Nephron progenitor cell (in vitro differentiated cells): ENCODE results near the gene PARP15.

Source experiments
- DNase-seq: peaks from one replicate; pipeline ENCODE4 v3.0.0; 2021
- H3K27ac Mint-ChIP-seq: 2 replicates; pipeline ENCODE4 v1.8.0; 2021; ENCODE audit warnings: mild to moderate bottlenecking, moderate library complexity, mixed read lengths
- H3K27me3 Mint-ChIP-seq: 2 replicates; pipeline ENCODE4 v1.8.0; 2021; ENCODE audit warnings: mild to moderate bottlenecking, low read depth, mixed read lengths; ENCODE audit not compliant: poor library complexity
- H3K36me3 Mint-ChIP-seq: 2 replicates; pipeline ENCODE4 v1.8.0; 2021; ENCODE audit warnings: low read depth, mixed read lengths
- H3K4me1 Mint-ChIP-seq: 2 replicates; pipeline ENCODE4 v1.8.0; 2021; ENCODE audit warnings: mixed read lengths
- H3K4me3 Mint-ChIP-seq: 2 replicates; pipeline ENCODE4 v1.8.0; 2021; ENCODE audit warnings: mild to moderate bottlenecking, moderate library complexity, mixed read lengths
- H3K9me3 Mint-ChIP-seq: 2 replicates; pipeline ENCODE4 v1.8.0; 2021; ENCODE audit warnings: mild to moderate bottlenecking, moderate library complexity, mixed read lengths
- TF ChIP-seq, protein P1 (sequence below): fragments of 200-600 bp; sonication (generic); IDR thresholded peaks from 2 replicates; pipeline ENCODE4 v1.5.0; 2021; ENCODE audit warnings: antibody characterized with exemption

PARP15 gene

DNA sequence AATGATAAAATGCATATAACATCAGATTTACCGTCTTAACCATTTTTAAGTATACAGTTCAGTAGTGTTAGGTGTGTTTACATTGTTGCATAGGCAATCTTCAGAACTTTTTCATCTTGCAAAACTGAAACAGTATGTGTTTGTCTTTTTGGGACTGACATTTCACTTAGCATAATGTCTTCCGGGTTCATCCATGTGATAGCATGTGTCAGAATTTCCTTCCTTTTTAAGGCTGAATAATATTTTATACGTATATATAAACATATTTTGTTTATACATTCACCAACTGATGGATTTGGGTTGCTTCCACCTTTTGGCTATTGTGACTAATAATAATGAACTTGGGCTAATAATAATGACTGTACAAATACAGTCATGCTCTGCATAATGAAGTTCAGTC is 3.0 kb downstream of the PARP15 start:
- H3K4me3 Mint-ChIP-seq: no peak overlapping the region
- no peak for DNase-seq
- H3K9me3 Mint-ChIP-seq: peaks cover 38% of the 10 kb centered on the region
- TF ChIP-seq, protein P1, sequence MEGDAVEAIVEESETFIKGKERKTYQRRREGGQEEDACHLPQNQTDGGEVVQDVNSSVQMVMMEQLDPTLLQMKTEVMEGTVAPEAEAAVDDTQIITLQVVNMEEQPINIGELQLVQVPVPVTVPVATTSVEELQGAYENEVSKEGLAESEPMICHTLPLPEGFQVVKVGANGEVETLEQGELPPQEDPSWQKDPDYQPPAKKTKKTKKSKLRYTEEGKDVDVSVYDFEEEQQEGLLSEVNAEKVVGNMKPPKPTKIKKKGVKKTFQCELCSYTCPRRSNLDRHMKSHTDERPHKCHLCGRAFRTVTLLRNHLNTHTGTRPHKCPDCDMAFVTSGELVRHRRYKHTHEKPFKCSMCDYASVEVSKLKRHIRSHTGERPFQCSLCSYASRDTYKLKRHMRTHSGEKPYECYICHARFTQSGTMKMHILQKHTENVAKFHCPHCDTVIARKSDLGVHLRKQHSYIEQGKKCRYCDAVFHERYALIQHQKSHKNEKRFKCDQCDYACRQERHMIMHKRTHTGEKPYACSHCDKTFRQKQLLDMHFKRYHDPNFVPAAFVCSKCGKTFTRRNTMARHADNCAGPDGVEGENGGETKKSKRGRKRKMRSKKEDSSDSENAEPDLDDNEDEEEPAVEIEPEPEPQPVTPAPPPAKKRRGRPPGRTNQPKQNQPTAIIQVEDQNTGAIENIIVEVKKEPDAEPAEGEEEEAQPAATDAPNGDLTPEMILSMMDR: no peak
- H3K4me1 Mint-ChIP-seq: peaks cover 15% of the 10 kb centered on the region
- peaks cover 4% of the 10 kb centered on the region for H3K36me3 Mint-ChIP-seq
- H3K27me3 Mint-ChIP-seq: peaks cover 43% of the 10 kb centered on the region
- no peak overlapping the region for H3K27ac Mint-ChIP-seq

DNA sequence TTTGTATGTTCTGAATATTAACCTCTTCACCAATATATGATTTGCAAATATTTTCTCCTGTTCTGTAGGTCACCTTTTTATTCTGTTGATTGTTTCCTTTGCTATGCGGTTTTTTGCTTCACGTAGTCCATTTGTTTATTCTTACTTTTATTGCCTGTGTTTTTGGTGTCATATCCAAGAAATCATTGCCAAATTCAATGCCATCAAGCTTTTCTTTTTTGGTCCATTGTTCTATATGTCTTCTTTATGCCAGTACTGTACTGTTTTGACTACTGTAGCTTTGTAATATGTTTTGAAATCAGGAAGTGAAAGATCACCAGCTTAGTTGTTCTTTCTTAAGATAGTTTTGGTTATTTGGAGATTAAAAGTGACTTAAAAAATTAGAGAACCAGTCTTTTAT is 4.2 kb downstream of the PARP15 start:
- Mint-ChIP-seq H3K4me1 (peaks cover 10% of the 10 kb centered on the region), H3K4me3 (no peak overlapping the region), H3K27me3 (peaks cover 32% of the 10 kb centered on the region), H3K9me3 (peaks cover 38% of the 10 kb centered on the region), H3K36me3 (peaks cover 4% of the 10 kb centered on the region), H3K27ac (no peak overlapping the region)
- TF ChIP-seq, protein P1: no peak
- no peak for DNase-seq

DNA sequence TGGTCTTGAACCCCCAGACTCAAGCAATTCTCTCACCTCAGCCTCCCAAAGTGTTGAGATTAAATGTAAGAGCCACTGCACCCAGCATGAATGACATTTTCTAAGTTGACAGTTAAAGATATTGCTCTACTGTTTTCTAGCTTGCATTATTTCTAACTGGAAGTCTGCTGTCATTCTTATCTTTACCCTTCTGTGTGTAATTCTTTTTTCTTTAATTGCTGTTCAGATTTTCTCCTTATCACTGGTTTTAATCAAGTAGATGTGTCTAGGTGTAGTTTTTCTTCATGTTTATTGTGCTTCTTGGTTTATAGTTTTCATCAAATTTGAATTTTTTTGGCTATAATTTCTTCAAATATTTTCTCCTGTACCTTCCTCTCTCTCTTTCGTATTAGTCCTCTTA is 4.9 kb downstream of the PARP15 start:
- H3K36me3 Mint-ChIP-seq: peaks cover 4% of the 10 kb centered on the region

DNA sequence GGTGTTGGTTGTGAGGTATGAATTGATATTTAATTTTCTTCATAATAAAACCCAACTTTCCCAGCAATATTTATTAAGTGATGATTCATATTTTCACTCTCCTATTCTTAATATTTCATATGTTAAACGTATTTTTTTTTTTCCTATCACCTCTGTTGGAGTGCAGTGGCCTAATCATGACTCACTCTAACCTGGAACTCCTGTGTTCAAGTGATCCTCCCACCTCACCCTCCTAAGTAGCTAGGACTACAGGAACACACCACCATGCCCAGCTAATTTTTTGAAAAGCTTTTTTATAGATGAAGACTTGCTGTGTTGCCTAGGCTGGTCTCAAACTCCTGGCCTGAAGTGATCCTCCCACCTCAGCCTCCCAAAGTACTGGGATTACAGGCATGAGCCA is 8.6 kb downstream of the PARP15 start:
- peaks cover 32% of the 10 kb centered on the region for H3K9me3 Mint-ChIP-seq
- H3K36me3 Mint-ChIP-seq: peaks cover 4% of the 10 kb centered on the region
- no peaks in the 10 kb centered on the region for H3K4me1 Mint-ChIP-seq
- no peak overlapping the region for H3K27ac Mint-ChIP-seq
- DNase-seq: no peak
- no peak overlapping the region for H3K4me3 Mint-ChIP-seq
- TF ChIP-seq, protein P1: no peak
- peaks cover 4% of the 10 kb centered on the region for H3K27me3 Mint-ChIP-seq

More for the DNA sequence above, 4.9 kb downstream of the PARP15 start:
- Mint-ChIP-seq H3K27me3 (peaks cover 24% of the 10 kb centered on the region), H3K27ac (no peak overlapping the region), H3K9me3 (peaks cover 38% of the 10 kb centered on the region), H3K4me1 (peaks cover 10% of the 10 kb centered on the region), H3K4me3 (no peak overlapping the region)
- TF ChIP-seq, protein P1: no peak
- DNase-seq: no peak

DNA sequence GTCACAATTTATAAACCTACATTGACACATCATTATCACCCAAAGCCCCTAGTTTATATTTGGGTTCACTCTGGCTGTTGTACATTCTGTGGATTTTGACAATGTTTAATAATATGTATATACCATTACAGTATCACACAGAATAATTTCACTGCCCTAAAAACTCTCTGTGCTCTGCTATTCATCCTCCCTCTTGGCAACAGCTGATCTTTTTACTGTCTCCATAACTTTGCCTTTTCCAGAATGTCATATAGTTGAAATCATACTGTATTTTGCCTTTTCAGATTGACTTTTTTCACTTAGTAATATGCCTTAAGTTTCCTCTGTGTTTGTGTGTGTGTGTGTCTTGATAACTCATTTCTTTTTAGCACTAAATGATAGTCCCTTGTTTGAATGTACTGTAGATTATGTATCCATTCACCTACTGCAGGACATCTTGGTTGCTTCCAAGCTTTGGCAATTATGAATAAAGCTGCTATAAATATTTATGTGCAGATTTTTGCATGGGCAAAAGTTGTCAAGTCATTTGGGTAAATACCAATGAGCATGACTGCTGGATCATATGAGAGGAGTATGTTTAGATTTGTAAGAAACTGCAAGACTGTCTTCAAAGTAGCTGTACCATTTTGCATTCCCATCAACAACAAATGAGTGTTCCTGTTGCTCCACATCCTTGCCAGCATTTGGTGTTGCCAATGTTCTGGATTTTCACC is 9.5 kb downstream of the PARP15 start:
- Mint-ChIP-seq H3K27ac (no peak overlapping the region), H3K9me3 (peaks cover 24% of the 10 kb centered on the region), H3K36me3 (peaks cover 4% of the 10 kb centered on the region), H3K4me3 (no peak overlapping the region), H3K4me1 (no peaks in the 10 kb centered on the region), H3K27me3 (peaks cover 4% of the 10 kb centered on the region)
- TF ChIP-seq, protein P1: no peak
- no peak for DNase-seq

DNA sequence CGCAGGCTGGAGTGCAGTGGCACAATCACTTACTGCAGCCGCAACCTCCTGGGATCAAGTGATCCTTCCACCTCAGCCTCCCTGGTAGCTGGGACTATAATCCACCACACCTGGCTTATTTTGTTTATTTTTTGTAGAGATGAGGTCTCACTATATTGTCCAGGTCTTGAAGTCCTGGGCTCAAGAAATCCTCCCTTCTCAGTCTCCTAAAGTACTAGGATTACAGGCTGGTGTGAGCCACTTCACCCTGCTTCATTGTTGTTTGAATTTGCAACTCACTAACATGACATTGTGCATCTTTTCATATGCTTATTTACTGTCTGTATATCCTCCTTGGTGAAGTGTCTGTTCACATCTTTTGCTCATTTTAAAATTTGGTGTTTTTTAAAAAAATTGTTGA is 10.1 kb downstream of the PARP15 start:
- H3K4me3 Mint-ChIP-seq: no peak overlapping the region
- H3K9me3 Mint-ChIP-seq: peaks cover 18% of the 10 kb centered on the region
- H3K4me1 Mint-ChIP-seq: no peaks in the 10 kb centered on the region
- peaks cover 4% of the 10 kb centered on the region for H3K36me3 Mint-ChIP-seq
- peaks cover 4% of the 10 kb centered on the region for H3K27me3 Mint-ChIP-seq
- TF ChIP-seq, protein P1: no peak
- H3K27ac Mint-ChIP-seq: no peak overlapping the region
- no peak for DNase-seq
